GM12801 (cell line): ENCODE measurements around the gene SOWAHC.

Experiments used
- CTCF ChIP-seq: IDR thresholded peaks from one replicate; pipeline ENCODE4 v1.5.1; 2011; ENCODE audit warnings: control low read depth; ENCODE audit not compliant: insufficient read length; ENCODE audit errors: extremely low read depth

The SOWAHC gene

DNA sequence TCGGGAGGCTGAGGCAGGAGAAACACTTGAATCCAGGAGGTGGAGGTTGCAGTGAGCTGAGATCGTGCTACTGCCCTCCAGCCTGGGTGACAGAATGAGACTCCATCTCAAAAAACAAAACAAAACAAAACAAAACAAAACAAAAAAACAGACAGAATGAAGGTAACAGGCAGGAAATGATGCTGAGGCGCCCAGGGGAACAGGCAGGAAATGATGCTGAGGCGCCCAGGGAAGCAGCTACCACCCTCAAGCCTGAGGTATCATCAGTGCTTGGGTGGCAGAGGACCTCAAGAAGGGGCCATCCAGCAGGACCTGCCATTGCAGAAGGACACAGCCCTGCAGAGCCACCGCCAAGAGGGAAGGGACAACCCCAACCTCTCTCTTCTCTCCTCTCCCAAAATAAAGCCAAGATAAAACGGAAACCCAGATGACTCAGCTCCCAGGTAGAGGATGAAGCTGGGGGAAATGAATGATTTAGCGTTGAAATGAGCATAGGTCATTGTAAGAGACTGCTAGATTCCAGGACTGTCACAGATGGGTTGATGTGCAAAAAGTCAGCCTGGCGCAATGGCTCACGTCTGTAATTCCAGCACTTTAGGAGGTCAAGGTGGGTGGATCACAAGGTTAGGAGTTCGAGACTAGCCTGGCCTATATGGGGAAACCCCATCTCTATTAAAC lies 19.3 kb downstream of the SOWAHC start:
- no peak for TF ChIP-seq CTCF

DNA sequence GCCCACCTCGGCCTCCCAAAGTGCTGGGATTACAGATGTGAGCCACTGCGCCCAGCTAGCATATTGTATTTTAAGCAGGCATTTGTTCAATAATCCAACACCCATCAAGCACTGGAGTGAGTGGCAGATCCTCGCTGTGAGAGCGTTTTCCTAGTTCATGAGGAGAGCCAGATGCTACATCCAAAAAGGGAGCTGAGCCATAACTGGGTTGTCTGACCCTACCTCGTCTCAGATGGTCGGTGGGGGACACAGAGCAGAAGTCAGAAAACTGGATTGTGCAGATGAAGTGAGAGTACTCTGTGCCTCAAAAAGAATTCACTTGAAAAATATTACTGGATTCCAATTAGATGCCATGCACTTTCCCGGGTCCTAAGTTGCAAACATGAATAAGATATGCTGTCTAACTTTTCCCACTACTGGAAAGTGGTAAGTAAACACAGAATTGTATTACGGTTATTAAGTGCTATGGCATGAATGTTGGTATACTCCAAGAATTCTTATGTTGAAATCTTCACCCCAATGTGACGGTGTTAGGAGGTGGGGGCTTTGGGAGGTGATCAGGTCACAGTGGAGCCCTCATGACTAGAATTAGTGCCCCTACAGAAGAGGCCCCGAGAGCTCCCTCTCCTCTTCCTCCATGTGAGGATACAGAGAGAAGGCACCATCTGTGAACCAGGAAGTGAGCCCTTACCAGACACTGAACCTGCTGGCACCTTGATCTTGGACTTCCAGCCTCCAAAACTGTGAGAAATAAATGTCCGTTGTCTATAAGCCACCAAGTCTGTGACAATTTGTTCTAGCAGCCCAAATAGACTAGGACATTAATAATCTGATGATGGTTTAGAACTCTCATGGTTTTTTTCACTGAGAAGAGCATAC lies 21.5 kb downstream of the SOWAHC start:
- TF ChIP-seq CTCF: no peak

DNA sequence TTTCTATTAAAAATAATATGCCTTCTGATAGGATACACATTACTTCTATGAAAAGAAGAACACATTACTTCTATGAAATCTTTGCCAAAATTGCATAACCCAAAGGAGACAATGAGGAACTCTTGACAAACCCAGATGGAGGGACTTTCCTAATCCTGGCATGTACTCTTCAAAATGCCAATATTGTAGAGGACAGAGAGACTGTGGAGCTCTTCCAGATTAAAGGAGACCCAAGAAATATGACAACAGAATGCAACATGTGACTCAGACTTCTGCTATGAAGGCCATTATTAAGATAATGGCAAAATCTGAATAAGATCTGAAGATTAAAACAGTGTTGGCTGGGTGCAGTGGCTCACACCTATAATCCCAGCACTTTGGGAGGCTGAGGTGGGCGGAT lies 22.2 kb downstream of the SOWAHC start:
- TF ChIP-seq CTCF: no peak

DNA sequence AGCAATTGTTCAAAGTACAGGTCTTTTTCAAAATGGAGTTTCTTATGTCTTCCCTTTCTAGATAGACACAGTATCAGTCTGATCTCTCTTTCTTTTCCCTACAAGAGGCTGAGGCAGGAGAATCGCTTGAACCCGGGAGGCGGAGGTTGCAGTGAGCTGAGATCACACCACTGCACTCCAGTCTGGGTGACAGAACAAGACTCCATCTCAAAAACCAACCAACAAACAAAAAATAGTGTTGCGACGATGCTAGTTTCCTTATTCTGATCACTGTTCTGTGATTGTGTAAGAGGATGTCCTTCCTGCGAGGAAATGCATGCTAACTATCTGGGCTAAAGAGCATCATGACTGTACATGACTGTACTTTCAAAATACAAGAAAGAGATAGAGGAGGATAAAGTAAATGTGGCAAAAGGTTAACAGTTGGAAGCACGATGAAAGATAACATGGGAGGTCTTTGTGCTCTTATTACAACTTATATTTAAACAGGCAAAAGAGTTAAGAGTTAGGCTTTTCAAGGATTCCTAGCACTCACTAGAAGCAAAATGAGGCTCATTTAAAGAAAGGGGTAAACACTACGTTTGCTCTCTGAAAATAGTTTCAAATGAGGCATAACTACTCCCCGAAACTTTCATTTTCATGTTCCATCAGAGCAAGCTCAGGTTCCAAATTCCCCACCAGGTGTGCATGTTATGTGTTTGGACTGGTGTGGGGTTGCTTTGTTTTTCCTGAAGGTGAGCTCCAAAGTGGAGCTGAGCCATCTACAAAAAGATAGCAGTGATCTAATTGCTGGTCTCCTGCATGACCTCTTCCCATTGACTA lies 23.8 kb downstream of the SOWAHC start:
- no peak for TF ChIP-seq CTCF

GRCh38 chr2:109638795-109639194 lies 24.6 kb downstream of the SOWAHC start:
- TF ChIP-seq CTCF: no peak

DNA sequence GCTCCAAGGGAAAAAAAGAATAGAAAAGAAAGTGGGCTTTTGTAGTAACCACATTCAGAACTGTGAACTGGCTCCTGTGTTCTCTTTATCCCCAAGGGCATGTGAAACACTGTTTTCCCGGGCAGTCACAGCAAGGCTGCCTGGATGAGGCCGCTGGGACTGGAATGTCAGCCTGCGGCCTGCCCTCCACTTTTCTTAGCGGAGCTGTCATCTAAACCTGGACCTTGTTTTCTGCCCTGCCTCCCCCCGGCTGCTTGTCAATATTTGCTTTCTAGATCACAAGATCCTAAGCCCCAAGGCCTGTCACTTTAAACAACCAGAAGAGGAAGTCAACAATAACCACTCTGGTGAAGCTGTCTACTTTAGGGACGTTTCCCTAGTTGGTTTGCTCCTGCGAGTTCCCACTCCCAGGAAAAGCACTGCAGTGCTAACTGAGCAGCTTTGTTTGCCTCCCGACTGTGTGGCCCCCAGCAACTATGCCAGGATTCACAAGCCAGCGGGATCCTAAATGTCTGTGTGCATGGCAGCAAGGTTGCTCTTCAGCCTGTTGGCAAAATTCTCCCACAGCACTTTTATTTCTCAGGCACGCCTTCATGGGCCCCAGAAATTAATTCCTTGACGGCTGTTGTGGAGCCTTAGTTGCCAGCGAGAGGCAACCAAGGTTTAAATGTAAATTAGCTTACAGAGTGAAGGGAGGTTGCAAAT lies 30.6 kb downstream of the SOWAHC start:
- TF ChIP-seq CTCF: no peak
